ENCODE results near the gene ADH4.

GRCh38 chr4:99103166-99103565 is 40.9 kb downstream of the ADH4 start:
- TF ChIP-seq MAX (IDR thresholded peaks at IDR 0.05; ENCODE audit: low read depth, low read length), result no peak
- TF ChIP-seq EZH2 (IDR thresholded peaks at IDR 0.05; ENCODE audit: borderline replicate concordance, control insufficient read depth, low read depth, low read length), result no peak
- TF ChIP-seq CTCF (IDR thresholded peaks at IDR 0.05 in 2 of 3, conservative IDR thresholded peaks at IDR 0.05 in 1 of 3; ENCODE audit: control insufficient read depth in 2 of 3, extremely low read depth in 1 of 3, insufficient read depth in 1 of 3, low read depth in 3 of 3, low read length in 3 of 3), result no peak
- no peak for TF ChIP-seq ZZZ3 (IDR thresholded peaks at IDR 0.05; ENCODE audit: control insufficient read depth, insufficient read length, low read depth)
- no peak for TF ChIP-seq POLR2AphosphoS2 (IDR thresholded peaks at IDR 0.05; ENCODE audit: low read depth, low read length)
- TF ChIP-seq CHD2 (IDR thresholded peaks at IDR 0.05; ENCODE audit: borderline replicate concordance, low read depth, low read length), result no peak
- TF ChIP-seq HDAC2 (IDR thresholded peaks at IDR 0.05), result no peak
- TF ChIP-seq YY1 (IDR thresholded peaks at IDR 0.05; ENCODE audit: low read depth, low read length), result no peak
- TF ChIP-seq POU2F2 (IDR thresholded peaks at IDR 0.05; ENCODE audit: borderline replicate concordance, low read depth, low read length), result no peak
- TF ChIP-seq PKNOX1 (IDR thresholded peaks at IDR 0.05), result no peak
- TF ChIP-seq STAT3 (IDR thresholded peaks at IDR 0.05; ENCODE audit: low read depth, low read length), result no peak
- no peak for TF ChIP-seq POLR2A (IDR thresholded peaks at IDR 0.05; ENCODE audit: low read depth, low read length)
- TF ChIP-seq SIN3A (IDR thresholded peaks at IDR 0.05; ENCODE audit: low read depth, low read length), result no peak
